ENCODE measurements around the gene SMIM22.

The SMIM22 gene

DNA sequence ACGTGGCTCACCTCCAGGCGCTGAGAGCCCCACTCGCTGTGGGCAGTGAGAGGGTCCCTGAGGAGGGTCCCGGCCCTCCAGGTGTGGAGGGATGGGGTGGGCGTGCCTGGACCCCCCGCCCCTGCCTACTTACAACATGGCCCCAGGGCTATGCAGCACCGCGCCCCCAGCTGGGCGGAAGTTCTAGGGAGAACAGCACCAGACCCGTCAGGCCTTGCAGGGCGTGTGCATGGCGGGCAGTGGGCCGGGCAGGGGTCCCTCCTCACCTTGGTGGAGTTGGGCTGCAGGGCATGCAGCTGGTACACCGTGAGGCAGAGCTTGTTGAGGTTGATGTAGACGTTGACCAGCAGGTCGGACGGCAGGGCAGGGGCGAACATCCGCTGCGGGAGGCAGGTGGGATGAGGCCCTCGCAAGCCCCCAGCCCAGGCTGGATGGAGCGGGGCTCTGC is 2.7 kb downstream of the SMIM22 start:
- DNase-seq: no peak

DNA sequence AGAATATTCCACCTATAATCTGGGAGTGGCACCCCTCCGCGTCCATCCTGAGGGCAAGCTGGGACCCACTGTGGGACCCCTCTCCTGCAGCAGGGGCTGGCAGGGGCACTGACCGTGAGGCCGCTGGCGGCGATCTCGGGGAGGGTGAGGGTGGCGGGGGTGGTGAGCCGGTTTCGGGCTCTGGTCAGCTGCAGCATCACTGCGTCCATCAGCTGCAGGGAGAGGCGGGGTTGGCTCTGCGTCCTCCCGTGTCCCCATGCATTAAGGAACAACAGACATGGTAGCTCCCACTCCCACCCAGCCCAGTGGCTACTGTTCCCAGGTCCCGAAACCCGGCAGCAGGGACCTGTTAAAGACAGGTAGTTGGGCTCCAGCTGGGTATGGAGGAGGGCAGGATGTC is 3.3 kb downstream of the SMIM22 start:
- no peak for DNase-seq

DNA sequence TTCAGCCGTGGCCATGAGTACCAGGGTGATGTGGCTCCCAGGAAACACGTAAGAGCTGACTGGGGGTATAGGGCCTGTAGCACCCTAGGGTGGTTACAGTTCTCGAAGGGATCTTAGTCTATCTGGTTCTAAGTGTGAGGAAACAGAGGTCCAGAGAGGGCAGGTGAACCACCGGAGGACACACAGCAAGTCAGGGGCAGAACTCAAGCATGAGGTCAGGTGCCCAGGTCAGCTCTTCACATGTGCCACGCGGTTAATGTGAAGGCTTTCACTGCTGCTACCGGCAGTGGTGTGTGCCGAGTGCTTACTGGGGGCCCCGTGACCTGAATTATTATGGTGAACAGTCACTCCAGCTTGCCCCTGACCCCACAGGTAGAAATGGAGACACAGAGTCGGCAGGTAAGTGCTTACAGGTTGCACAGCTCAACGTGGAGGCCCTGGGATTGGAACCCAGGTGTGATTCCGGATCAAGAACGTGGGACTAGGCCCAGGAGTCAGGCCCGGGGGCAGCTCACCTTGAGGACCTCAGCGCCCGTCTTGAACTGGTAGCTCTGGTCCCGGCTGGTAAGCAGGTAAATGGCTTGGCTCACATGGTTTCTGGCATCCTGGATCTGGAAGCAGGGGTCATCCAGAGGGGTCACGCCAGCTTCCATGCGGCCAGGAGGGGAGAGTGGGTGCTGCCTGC is 4.1 kb downstream of the SMIM22 start:
- DNase-seq: no peak

DNA sequence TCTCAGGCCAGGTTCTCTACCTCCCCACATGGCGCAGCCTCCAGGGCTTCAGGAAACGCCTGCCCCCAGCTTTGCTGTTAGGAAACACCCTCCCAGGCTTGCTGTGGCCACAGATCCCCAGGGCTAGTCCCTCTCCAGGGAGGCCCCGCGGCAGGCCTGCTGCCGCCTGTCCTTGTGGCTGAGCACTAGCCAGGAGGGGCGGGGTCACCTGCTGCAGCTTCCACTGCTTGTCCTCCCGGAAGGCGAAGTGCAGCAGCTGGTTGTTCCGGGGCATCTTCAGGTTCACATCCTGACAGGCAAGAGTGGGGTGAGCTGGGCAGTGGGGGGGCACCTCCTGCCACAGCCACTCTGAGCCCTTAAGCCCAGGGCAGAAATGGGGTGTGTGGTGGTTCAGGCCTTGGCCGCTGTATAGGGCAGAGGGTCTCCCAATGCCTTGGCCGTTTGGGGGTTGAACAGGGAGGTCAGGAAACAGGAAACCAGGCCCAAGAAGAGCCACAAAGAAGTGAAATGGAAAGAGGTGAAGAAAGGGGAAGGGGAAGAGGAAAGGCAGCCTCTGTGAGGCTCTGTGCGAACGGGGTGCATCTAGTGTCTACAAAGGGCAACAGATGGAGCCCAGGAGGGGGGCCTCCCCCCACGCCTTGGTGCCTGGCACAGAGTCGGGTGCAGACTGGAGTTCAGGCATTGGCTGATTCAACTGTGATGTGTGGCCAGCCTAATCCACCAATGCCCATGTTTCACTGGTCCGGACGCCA is 5.3 kb downstream of the SMIM22 start:
- DNase-seq: peak; percentile 63

DNA sequence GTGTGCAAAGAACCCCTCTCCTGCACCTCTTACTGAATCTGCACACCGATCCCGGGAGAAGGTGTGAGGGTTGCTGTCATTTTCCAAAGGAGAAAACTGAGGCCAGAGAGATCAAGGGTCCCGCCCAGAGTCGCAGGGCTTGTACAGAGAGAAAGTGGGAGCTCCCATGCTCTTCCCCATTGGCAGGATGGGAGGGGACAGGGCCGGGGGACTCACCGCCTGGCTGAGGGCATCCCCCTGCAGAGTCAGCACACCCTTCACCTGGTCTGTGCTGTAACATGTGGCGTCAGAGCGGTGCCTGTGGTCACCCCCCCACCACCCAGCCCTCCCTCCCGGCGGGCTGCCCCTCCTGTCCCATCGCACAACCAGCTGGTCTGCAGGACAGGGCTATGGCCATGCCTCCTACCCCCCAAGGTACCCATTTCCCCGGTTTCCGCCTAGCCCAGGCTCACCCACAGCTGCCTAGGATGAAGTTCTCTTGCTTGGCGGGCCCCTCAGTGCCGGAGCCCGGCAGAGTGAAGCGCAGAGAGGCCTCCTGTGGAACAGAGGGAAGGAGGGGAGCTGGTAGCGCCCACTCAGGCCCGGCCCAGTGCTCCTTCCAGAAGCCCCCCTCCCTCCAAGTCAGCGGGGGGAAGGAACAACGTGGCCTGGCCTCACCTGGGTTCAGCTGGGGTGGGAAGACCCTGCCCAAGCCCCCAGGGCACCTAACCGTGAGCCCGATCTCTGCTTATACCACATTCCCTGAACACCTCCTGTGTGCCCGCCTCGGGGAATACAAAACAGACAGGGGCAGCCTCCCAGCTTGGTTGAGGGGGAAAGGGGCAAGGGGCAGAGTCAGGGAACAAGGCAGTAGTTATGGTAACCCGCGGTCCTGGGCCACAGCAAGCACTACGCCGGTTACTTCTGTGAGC is 6.1 kb downstream of the SMIM22 start:
- DNase-seq: no peak

DNA sequence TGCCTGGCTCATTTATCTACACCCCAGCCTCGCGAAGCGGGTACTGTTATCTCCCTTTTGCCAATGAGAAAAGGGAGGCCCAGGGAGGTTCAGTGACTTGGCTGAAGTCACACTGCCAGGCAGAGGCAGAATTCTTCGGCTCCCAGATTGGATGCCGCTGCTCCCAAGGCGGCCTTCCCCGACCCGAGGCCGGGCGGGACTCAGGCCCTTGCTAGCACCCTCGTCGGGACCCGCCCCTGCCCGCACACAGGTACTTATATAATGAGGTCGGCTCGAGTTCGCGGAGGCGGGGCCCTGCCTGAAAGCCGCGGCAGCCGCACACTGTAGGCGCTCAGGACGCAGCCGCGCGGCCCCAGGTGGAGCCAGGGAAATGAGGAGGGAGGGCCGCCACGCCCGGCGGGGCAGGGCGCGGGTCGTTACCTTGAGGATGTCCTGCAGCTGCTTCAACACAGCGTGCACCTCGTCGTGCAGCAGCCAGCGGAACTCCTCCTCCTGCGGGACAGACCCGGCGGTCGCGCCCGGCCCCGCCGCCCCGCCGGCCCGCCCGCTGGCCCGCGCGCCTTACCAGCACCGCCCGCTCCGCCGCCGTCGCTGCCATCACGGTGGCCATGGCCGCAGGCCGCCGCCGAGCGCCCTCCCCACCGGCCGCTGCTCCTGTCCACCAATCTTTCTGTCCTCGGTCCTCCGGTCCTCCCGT is 6.9 kb downstream of the SMIM22 start, which contains the start of gene ROGDI:
TSS of gene ROGDI (minus strand) at position 672 of the 697 bp plus-strand sequence. CDS start at position 610, 62 bp downstream.
- DNase-seq: peak; percentile 88

DNA sequence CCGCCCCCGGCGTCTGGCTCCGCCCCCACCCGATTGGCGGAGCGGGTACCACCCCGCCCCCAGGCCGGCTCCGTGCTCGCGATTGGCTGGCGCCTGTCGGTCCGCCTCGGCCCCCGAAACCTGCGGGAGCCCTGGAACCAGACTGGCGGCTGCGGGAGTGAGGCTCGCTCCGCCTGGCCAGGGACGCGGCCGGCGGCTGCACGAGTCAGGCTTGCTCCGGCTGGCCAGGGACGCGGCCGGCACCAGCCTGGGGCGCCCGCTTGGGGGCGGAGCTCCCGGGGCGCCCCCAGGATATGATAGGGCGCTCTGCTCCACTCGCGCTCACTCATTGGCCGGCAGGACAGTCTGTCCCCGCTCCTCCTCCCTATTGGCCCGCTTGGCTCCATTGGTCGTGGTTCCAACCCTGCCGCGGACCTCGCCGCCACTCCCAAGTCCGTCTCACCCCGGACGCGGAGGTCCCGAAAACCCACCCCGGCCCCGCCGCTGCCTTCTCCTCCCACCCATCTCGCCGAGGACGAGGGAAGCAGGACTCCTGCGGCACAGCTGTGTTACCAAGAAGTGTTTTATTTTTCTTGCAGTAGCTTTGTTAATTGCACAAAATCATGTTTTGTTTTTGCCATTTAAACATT is 7.6 kb downstream of the SMIM22 start:
- peak; percentile 83 for DNase-seq

DNA sequence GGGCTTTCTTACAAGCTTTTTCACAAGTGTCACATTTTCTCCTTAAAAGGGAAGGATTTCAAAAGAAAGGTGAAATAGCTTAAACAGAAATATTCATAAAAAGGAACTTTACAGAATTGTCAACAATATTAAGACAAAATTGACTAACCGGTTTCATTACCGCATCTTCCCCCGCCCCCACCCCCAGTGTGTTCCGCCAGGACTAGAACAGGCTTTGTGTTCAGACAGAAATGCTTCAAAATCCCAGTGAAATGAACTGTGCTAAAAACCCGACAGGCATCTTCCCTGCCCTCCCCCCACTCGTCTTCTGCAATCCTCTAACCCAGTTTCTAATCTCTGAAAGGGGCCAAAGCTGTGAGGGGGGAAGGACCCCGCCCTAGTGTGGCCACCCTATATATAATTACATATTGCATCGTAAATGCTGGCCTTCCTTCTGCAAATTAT is 8.3 kb downstream of the SMIM22 start:
- no peak for DNase-seq

DNA sequence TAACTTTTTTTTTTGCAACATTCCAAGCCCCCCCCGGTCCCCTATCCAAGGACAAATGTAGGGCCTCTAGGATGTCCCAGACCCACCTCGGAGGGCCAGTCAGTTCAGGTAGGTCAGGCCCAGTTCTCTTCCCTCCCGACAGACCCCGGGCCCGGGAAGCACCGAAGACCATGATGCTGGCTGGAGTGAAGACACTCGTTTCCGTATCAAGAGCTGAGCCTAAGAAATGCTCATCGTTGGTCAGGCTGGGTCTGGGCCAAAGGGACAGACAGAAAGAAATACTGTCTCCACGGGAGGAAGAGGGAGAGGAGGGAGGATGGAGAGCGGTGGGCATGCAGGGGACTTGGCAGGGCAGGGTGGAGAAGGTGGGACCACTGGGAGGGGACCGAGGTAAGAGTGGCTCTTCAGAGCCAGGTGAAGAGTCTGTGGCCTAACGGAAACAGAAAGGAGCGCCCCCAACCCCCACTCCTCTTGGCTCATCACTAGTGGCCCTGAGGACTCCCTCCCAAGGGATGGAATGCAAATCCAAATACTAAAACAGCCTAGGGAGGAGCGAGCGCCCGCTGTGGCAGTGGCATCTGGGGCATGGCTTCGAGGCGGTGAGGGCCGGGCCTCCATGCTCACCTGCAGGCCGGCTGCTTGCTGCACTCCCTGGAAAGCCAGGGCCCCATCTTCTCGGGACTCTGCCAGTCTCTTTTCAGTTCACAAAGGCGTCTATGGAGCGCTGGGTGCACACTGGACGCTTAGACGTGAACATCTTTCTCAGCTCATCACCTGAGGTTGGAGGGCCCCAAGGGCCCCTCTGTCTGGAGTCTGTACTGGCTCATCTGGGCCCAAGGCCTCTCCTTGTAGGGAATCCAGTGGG is 9.0 kb downstream of the SMIM22 start:
- DNase-seq: no peak

DNA sequence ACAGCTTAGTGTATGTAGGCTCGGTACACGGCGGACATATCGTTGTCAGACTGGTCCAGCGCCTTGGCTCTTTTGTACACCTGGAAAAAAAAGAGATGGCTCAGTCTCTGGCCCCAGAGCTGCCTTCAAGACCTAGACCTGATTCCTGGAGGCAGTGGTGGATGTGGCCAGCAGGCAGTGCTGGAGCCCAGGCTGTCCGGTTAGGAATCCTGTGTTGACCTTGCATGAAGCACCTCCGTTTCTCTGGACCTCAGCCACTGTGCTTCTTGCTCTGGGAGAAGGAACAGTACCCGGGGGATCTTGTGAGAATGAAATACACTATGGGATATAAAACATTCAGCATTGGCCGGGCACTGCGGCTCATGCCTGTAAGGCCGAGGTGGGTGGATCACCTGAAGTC is 10.1 kb downstream of the SMIM22 start:
- no peak for DNase-seq

DNA sequence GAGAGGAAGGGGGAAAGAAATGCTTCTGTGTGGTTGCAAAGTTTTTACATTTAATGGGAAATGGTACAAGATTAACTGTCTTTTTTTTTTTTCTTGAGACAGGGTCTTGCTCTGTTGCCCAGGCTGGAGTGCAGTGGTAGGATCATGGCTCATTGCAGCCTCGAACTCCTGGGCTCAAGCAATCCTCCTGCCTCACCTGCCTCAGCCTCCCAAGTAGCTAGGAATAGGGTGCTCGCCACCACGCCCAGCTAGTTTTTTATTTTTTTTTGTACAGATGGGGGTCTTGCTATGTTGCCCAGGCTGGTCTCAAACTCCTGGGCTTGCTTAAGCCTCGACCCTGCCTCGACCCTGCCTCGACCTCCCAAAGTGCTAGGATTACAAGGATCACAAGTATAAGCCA is 11.1 kb downstream of the SMIM22 start:
- no peak for DNase-seq

DNA sequence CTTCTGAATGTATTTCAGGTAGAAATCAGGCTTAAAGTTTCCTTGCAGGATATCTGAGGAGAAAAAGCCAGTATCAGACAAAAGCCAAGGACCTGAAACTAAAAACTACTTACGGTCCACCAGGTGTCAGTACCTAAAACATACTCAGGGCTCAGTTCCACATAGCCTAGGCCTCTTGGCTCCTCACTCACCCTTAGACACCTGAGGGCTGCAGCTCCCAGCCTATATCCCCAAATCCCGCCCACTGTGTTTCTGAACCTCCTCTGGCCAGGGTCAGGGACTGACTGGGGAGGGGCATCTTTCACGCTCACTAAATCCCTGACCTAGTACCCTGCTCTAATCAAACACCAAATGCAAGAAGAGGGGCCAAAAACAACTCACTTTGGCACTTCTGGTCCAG is 16.1 kb downstream of the SMIM22 start:
- DNase-seq: no peak

DNA sequence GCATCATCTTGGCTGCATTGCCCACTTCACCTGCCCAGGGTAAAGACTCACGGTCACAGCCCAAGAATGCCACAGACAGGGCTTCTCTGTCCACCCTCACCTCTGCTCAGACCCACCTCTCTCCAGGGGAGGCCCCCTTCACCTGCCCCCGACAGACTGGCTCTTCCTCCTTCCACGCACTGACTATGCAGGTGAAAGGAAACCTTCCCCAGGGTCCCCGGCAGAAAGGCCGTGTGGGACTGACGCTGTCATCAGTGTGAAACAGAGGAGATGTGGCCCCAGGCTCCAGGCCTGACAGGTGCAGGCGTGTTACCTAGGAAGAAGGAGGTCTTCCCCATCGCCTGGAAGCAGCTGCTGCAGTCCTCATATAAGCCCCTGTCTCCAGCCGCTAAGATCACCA is 16.6 kb downstream of the SMIM22 start:
- DNase-seq: no peak

DNA sequence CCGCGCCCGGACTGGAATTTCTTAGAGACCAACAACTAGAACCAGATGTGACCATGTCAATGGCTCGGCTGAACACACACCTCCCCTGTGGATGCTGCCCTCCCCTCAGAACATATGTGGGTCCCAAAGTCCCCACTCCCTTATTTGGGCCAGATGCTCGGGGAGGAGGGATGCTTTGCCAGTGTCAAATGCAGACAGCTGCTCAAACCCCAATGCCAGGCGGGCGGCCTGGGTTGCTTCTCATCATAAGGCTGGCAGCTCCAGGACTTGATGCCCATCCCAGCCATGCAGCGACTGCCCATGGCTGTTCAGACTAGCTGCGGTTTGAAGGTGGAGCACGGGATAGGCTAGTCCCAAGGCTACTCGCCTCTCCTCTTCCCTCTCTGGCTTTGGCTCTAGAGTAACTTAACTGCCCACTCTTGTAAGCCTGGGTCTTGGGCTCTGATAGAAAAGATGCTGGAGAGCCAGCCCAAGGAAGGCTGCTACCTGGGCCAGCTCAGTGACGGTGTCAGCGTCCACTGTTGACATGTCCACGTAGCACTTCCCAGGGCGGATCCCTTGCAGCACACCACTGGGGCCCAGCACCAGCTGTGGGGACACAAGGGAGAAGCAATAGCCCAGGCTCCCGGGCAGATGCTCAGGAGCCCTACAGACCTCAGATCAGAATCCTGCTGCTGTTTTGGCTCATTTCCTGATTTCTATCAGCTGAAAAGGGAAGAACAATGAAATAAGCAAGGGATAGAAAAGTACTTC is 18.3 kb downstream of the SMIM22 start:
- no peak for DNase-seq

DNA sequence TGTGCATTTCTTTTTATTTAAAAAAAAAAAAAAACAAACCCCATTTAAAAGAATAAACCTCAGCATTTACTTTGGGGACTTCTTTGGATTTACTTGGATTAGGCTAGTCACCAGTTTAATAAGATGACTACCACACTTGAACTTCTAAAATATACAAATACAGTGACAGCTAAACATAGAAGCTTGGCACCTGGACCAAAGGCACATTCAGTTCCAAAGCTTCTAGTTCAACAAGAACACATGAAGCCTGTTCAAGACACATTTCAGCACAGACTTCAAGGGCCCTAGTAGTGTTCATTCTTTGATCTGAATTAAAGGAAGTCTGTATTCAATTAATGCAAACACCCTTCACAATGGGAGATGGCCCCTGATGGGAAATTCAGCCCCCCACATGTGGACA is 18.9 kb downstream of the SMIM22 start:
- no peak for DNase-seq

DNA sequence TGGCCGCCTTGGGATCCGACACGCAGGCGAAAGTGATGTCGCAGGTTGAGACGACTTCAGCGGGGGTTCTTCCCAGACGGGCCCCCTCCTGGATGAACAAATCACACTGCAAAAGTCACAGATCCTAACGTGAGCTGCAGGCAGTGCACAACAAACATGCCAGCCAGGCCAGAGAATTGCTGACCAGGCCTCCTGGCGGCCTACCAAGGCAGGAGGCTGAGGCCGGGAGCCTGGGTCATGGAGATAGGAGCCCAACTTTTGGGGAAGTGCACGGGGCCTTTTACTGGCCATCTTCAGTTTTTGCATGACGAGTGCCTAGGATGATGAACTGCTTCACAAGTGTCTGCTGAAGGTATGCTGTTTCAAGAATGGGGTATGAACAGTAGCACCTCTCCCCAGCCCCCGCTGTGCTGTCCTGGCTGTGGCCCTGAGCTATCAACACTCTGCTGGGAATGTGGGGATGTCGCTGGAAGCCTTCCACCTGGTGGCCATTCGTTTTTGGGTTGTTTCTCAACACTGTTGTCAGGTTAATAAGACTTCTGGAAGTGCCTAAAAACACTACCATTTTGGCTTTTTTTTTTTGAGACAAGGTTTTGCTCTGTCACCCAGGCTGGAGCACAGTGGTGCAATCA is 19.5 kb downstream of the SMIM22 start:
- DNase-seq: no peak

DNA sequence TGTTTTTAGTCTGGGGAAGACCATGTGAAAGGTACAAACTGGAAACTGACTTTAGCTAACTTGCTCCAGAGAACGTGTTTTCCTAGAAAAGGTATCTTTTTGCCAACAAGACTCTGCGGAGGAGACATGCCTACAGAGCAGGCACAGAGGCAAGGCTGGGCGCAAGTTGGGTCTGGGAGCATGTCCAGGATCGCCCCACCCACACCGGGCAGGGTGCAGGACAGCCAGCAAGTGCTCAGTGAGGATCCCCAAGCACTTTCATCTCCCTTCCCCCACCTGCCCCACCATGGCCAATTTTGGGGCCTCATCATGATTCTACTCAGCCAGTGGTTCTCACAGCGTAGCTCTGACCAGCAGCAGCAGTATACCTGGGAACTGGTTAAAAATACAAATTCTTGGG is 25.5 kb downstream of the SMIM22 start:
- DNase-seq: no peak

DNA sequence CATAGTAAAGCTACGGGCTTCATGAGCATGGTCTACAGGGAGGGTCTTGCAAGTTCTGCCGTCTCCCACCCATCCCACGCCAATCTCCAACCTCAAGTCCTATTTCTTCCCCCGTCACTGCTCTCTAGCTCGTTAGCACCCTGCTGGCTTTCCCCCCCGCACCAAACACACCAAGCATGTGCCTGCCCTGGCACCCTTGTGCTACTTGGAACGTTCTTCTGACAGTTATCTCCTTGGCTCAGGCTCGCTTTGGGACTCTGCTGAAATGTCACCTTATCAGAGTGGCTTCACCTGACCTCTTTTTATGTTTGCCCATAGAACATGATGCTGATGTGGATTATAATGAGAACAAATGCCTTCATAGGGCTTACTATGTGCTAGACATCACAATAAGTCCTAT is 30.0 kb downstream of the SMIM22 start:
- no peak for DNase-seq

DNA sequence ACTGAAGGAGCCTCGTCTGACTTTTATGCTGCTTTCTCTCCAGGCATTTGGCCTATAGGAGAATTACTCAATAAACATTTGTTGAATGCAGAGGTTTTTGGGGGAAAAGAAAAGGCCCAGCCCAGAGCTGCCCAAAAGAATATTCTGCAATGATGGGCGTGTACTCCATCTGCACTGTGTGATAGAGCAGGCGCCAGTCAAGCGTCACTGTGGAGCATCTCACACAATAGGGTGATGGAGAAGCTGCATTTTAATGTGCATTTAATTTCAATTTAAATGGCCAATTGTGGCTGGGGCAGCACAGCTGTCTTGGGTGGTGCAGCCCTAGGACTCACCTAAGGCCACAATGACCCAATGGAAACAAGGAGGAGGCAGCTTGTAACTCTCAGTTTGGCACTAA is 31.4 kb downstream of the SMIM22 start:
- DNase-seq: no peak

DNA sequence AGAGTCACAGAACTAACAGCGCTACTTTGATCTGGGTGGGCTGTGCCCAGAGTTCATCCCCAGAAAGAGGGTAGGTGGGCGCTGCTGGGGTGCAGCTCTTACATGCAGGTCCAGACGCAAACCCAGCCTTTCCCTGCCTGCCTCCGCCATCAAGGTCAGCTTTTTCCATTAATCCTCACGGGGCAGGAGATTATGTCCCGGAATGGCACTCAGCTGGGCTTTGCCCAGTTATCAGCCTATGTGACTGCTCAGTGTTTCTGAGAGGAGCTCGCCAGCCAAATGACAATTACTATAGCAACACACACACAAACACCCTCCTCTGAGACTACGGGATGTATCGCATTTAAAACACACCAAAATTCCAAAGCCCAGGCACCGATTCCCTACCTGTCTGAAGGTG is 31.8 kb downstream of the SMIM22 start:
- no peak for DNase-seq
